ENCODE results near the gene SLIT3.

SLIT3 gene

DNA sequence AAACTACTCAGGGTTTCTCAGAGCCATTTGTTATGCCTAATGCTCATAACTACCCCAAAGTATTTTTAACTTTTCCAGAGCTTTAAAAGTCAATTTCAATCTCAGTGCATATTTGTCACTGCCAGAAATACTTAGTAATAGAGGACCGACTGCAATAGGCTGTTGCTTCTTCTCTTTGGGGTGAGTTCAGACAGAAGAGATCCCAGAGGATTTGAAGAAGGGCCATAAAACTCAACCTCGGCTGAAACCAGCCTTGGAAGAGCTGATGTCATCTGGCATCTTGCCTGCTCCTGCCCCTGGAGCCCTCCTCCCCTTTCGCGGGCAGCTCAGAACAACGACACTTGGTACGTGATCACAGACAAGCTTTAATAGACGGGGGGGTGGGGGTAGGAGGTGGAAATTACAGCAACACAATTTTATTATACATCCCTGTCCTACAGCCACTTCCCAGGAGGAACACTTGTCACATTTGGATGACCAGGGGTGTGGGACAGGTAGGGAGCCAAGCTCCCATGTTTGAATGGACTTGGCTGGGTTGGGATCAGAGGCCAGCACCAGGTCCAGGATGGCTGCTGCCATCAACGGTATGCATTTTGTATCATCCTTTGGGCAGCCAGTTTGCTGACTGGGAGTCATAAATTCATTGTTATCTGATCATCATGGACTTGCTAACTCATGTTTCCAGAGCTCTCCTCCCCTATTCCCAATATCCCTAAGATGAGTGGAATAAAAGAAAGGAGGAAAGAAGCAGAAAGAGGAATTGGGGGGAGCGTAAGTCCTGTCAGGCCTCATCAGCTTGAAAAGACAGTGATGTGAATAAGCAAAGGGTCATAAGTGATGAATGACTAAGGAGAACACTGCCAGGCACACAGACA lies 535.2 kb downstream of the SLIT3 start:
- no peaks in the 10 kb centered on the region for H3K36me3 ChIP-seq (ENCODE audit: insufficient read depth, low read length)
- H3K9me3 ChIP-seq (ENCODE audit: insufficient read depth, low read depth, low read length): no peaks in the 10 kb centered on the region
- H3K9me2 ChIP-seq (replicated peaks; ENCODE audit: low read depth, low read length): no peaks in the 10 kb centered on the region
- no peaks in the 10 kb centered on the region for H3F3A ChIP-seq (ENCODE audit: low read depth)
- no peaks in the 10 kb centered on the region for H4K20me1 ChIP-seq (ENCODE audit: insufficient read depth, low read length, poor library complexity, severe bottlenecking)
- H3K4me3 ChIP-seq (ENCODE audit: low read length, poor library complexity, severe bottlenecking): no peak overlapping the region
- no peaks in the 10 kb centered on the region for H3K4me1 ChIP-seq (ENCODE audit: insufficient read depth, low read length, poor library complexity, severe bottlenecking)
- no peak overlapping the region for H3K9ac ChIP-seq (ENCODE audit: low read depth, low read length, poor library complexity, severe bottlenecking)
- no peaks in the 10 kb centered on the region for H3K27me3 ChIP-seq (ENCODE audit: insufficient read depth, low read length, poor library complexity, severe bottlenecking)
- no peak overlapping the region for H3K4me2 ChIP-seq (ENCODE audit: low read depth, low read length, poor library complexity, severe bottlenecking)
- no peak overlapping the region for H2AFZ ChIP-seq (ENCODE audit: low read length)
- TF ChIP-seq, protein P1, sequence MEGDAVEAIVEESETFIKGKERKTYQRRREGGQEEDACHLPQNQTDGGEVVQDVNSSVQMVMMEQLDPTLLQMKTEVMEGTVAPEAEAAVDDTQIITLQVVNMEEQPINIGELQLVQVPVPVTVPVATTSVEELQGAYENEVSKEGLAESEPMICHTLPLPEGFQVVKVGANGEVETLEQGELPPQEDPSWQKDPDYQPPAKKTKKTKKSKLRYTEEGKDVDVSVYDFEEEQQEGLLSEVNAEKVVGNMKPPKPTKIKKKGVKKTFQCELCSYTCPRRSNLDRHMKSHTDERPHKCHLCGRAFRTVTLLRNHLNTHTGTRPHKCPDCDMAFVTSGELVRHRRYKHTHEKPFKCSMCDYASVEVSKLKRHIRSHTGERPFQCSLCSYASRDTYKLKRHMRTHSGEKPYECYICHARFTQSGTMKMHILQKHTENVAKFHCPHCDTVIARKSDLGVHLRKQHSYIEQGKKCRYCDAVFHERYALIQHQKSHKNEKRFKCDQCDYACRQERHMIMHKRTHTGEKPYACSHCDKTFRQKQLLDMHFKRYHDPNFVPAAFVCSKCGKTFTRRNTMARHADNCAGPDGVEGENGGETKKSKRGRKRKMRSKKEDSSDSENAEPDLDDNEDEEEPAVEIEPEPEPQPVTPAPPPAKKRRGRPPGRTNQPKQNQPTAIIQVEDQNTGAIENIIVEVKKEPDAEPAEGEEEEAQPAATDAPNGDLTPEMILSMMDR (conservative IDR thresholded peaks at IDR 0.05; ENCODE audit: low read length): no peak
- no peak for TF ChIP-seq EZH2phosphoT487 (IDR thresholded peaks at IDR 0.05; ENCODE audit: borderline replicate concordance)
- H3K79me2 ChIP-seq (ENCODE audit: insufficient read depth, low read length): no peaks in the 10 kb centered on the region

DNA sequence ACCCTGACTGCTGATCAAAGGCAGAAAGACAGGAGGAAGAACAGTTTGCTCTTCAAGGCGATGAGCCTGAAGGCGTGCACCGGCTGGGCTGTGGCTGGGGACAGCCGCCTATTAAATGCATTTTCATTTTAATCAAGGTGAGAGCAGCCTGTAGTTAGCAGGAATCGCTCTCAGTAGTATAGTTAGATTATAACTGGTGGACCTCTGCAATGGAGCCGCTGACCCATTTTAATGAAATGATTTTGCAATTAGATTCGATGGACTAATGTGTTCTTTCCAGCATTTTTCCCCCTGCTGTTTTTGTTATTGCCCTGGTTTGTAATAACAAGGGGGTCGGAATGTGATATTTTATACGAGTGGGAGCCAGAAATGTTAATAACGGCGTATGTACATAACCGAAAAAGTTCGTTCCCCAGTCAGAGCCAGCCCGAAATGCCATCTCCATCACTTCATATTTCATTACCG lies 535.8 kb downstream of the SLIT3 start:
- Histone ChIP-seq H3K79me2 (ENCODE audit: insufficient read depth, low read length) (no peaks in the 10 kb centered on the region), H3K4me2 (ENCODE audit: low read depth, low read length, poor library complexity, severe bottlenecking) (no peak overlapping the region), H3F3A (ENCODE audit: low read depth) (no peaks in the 10 kb centered on the region), H3K36me3 (ENCODE audit: insufficient read depth, low read length) (no peaks in the 10 kb centered on the region), H3K4me3 (ENCODE audit: low read length, poor library complexity, severe bottlenecking) (no peak overlapping the region), H3K9me2 (replicated peaks; ENCODE audit: low read depth, low read length) (no peaks in the 10 kb centered on the region), H3K9ac (ENCODE audit: low read depth, low read length, poor library complexity, severe bottlenecking) (no peak overlapping the region), H3K27me3 (ENCODE audit: insufficient read depth, low read length, poor library complexity, severe bottlenecking) (no peaks in the 10 kb centered on the region), H3K4me1 (ENCODE audit: insufficient read depth, low read length, poor library complexity, severe bottlenecking) (no peaks in the 10 kb centered on the region), H4K20me1 (ENCODE audit: insufficient read depth, low read length, poor library complexity, severe bottlenecking) (no peaks in the 10 kb centered on the region), H2AFZ (ENCODE audit: low read length) (no peak overlapping the region), H3K9me3 (ENCODE audit: insufficient read depth, low read depth, low read length) (no peaks in the 10 kb centered on the region)
- TF ChIP-seq, protein P1 (conservative IDR thresholded peaks at IDR 0.05; ENCODE audit: low read length): no peak
- TF ChIP-seq EZH2phosphoT487 (IDR thresholded peaks at IDR 0.05; ENCODE audit: borderline replicate concordance): no peak

DNA sequence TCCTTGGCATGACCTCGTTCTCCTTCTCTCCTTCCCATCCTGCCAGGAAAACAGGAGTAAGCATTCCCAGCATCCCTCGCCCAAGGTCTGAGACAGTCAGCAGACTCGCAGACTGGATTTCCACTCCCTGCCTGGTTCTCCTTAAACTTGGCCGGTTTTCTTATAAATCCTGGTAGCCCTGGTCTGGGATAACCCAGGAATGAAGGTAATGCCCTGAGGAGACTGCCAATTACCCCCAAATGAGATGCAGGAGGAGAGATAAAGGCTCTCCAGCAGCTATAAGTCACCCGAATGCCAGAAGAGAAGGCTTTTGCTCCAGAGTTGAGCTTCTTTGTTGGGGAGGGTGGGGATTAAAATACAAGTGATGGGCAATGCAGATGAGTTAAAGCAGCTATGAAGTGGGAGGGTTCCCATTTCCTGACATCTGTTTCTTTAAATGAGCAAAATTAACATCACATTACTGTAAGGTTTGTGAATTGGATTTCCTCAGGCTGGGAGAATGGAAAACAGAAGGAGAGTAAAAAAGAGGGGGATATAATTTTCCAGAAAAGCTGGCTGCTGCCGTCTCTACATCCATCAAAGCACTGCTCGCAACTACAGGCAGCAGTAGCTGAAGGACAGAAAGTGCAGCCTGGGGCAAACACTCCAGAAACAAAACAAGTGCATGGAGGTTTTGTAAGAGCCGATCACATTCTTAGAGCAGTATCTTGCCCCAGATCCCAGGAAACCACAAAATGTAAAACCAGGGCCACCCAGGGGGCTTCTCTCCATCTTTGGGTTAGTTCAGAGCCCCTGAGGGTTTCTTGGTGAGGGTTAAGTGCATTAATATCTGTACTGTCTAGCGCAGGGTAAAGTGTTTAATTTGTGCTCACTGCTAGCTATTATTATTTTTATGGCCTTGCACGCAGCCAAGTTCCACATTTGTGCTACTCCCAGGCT lies 544.2 kb downstream of the SLIT3 start:
- Histone ChIP-seq H3K4me3 (ENCODE audit: low read length, poor library complexity, severe bottlenecking) (peak overlapping the region; percentile 13), H3K9ac (ENCODE audit: low read depth, low read length, poor library complexity, severe bottlenecking) (peak overlapping the region; percentile 27), H3K4me2 (ENCODE audit: low read depth, low read length, poor library complexity, severe bottlenecking) (peak overlapping the region; percentile 37), H2AFZ (ENCODE audit: low read length) (no peak overlapping the region; the same call in 1 of the 2 replicates), H3K9me2 (replicated peaks; ENCODE audit: low read depth, low read length) (no peaks in the 10 kb centered on the region), H3K9me3 (ENCODE audit: insufficient read depth, low read depth, low read length) (no peaks in the 10 kb centered on the region), H3K27me3 (ENCODE audit: insufficient read depth, low read length, poor library complexity, severe bottlenecking) (no peaks in the 10 kb centered on the region), H4K20me1 (ENCODE audit: insufficient read depth, low read length, poor library complexity, severe bottlenecking) (no peaks in the 10 kb centered on the region), H3F3A (ENCODE audit: low read depth) (no peaks in the 10 kb centered on the region), H3K36me3 (ENCODE audit: insufficient read depth, low read length) (no peaks in the 10 kb centered on the region), H3K79me2 (ENCODE audit: insufficient read depth, low read length) (no peaks in the 10 kb centered on the region), H3K4me1 (ENCODE audit: insufficient read depth, low read length, poor library complexity, severe bottlenecking) (peaks cover 16% of the 10 kb centered on the region)
- TF ChIP-seq, protein P1 (conservative IDR thresholded peaks at IDR 0.05; ENCODE audit: low read length): no peak
- TF ChIP-seq EZH2phosphoT487 (IDR thresholded peaks at IDR 0.05; ENCODE audit: borderline replicate concordance): no peak

Data from Loucy (cell line).